Sigmoid colon (tissue), 7 donors: Measurements from ENCODE around the gene COL4A6. TPM values are rescaled to one million over a fixed set of nuclear protein-coding genes. Genes with fewer than 3 reads are reported as not detected.

ENCODE experiments used
- DNase-seq: peaks from one replicate; pipeline ENCODE4 v3.0.0-alpha.2; 2019
- H3K27ac ChIP-seq, 4 donors: fragments of 200-600 bp; sonication (generic); one replicate each; pipeline ENCODE4 v1.5.1; 2016 to 2019; ENCODE audit warnings: mild to moderate bottlenecking in 1 of 4
- H3K27me3 ChIP-seq, 3 donors: fragments of 200-600 bp; sonication (generic); one replicate each; pipeline ENCODE4 v1.5.1; 2019; ENCODE audit warnings: mild to moderate bottlenecking in 1 of 3
- H3K36me3 ChIP-seq, 4 donors: fragments of 200-600 bp; sonication (generic); one replicate each; pipeline ENCODE4 v1.5.1; 2016 to 2019
- H3K4me1 ChIP-seq, 4 donors: fragments of 200-600 bp; sonication (generic); one replicate each; pipeline ENCODE4 v1.5.1; 2017 to 2019
- H3K4me3 ChIP-seq, 4 donors: fragments of 200-600 bp; sonication (generic); one replicate each; pipeline ENCODE4 v1.5.1; 2017 to 2019; ENCODE audit warnings: mild to moderate bottlenecking in 2 of 4, moderate library complexity in 1 of 4
- H3K9me3 ChIP-seq, 4 donors: fragments of 200-600 bp in 3 of 4; sonication (generic) in 3 of 4; one replicate each; pipeline versions ENCODE4 v1.5.1 to v1.6.1; 2013 to 2019
- EP300 ChIP-seq, 4 donors: sonication (generic); formaldehyde crosslinking; IDR thresholded peaks; one replicate each; pipeline ENCODE4 v1.6.1; 2017; ENCODE audit warnings: antibody characterized with exemption in 4 of 4
- POLR2A ChIP-seq, 2 donors: fragments of 450-650 bp; IDR thresholded peaks; one replicate each; pipeline ENCODE4 v1.6.1; 2016; ENCODE audit warnings: antibody characterized with exemption in 2 of 2, mild to moderate bottlenecking in 2 of 2, moderate library complexity in 2 of 2
- POLR2AphosphoS5 ChIP-seq, 4 donors: sonication (generic); formaldehyde crosslinking; IDR thresholded peaks; one replicate each; pipeline ENCODE4 v1.6.1; 2017; ENCODE audit warnings: antibody characterized with exemption in 4 of 4
- WGBS, 2 donors: extraction: QIAGEN DNeasy Blood & Tissue Kit; methylation state at CpG; one replicate each; pipeline ENCODE4 v1.1.7; 2013; 5-methylcytosine and 5-hydroxymethylcytosine counted together
- intact Hi-C: fragments of 100-400 bp; cut with DNase I; formaldehyde crosslinking; loops from one replicate; pipeline ENCODE4 v1.15.1; 2023
- polyA plus RNA-seq, 3 donors: library from polyadenylated mRNA; stranded (reverse); fragments of 200-250 nt; gene quantifications; one replicate each; pipeline ENCODE4 v1.2.3, GENCODE V29; 2013
- total RNA-seq, 4 donors: library from RNA; depleted of rRNA; stranded (reverse); fragments of >200 nt; gene quantifications; one replicate each; pipeline ENCODE4 v1.1.0, GENCODE V29; 2016
- TF ChIP-seq, protein P1 (sequence below), 4 experiments: fragments of 450-650 bp in 3 of 4; fragments of 200-600 bp in 1 of 4; IDR thresholded peaks; one replicate each; pipeline ENCODE4 v1.5.1; 2016 to 2019; ENCODE audit warnings: antibody characterized with exemption in 4 of 4, mild to moderate bottlenecking in 3 of 4, moderate library complexity in 2 of 4
- donor health status: healthy with polysubstance abuse.
- donor health status: Bipolar disorder and iron deficiency.
- donor health status: healthy.

Gene COL4A6
- total and polyA plus RNA-seq, 7 donors = 0.16 to 3.0 (median 0.36) TPM

GRCh38 chrX:108117988-108118387 lies 320.2 kb downstream of the COL4A6 start:
- TF ChIP-seq EP300 (IDR thresholded peaks at IDR 0.05) = peak in 1 of 4 donors; percentile 37
- TF ChIP-seq, protein P1, sequence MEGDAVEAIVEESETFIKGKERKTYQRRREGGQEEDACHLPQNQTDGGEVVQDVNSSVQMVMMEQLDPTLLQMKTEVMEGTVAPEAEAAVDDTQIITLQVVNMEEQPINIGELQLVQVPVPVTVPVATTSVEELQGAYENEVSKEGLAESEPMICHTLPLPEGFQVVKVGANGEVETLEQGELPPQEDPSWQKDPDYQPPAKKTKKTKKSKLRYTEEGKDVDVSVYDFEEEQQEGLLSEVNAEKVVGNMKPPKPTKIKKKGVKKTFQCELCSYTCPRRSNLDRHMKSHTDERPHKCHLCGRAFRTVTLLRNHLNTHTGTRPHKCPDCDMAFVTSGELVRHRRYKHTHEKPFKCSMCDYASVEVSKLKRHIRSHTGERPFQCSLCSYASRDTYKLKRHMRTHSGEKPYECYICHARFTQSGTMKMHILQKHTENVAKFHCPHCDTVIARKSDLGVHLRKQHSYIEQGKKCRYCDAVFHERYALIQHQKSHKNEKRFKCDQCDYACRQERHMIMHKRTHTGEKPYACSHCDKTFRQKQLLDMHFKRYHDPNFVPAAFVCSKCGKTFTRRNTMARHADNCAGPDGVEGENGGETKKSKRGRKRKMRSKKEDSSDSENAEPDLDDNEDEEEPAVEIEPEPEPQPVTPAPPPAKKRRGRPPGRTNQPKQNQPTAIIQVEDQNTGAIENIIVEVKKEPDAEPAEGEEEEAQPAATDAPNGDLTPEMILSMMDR (IDR thresholded peaks at IDR 0.05) = no peak
- TF ChIP-seq POLR2AphosphoS5 (IDR thresholded peaks at IDR 0.05) = peak; percentile 41 to 84 (median 76)
- TF ChIP-seq POLR2A (IDR thresholded peaks at IDR 0.05) = no peak
- Histone ChIP-seq H3K27me3 (no peaks in the 10 kb centered on the region), H3K4me3 (no peak overlapping the region), H3K9me3 (no peaks in the 10 kb centered on the region), H3K4me1 (peaks cover 0 to 15% (median 2%) of the 10 kb centered on the region in 4 donors), H3K27ac (peak overlapping the region in 3 of 4 donors; percentile 31 to 35 (median 34)), H3K36me3 (no peaks in the 10 kb centered on the region)
- WGBS, 2 donors = 14 to 61% methylated on average over 3 of the region's 3 CpGs
- DNase-seq = no peak
- intact Hi-C loops = no loop called here

GRCh38 chrX:108114541-108114940 lies 323.7 kb downstream of the COL4A6 start:
- DNase-seq = no peak
- Histone ChIP-seq H3K4me3 (no peak overlapping the region), H3K27me3 (no peaks in the 10 kb centered on the region), H3K4me1 (peaks cover 0 to 8% (median 0%) of the 10 kb centered on the region in 4 donors), H3K27ac (no peak overlapping the region), H3K9me3 (no peaks in the 10 kb centered on the region), H3K36me3 (no peaks in the 10 kb centered on the region)
- intact Hi-C loops = no loop called here
- no peak for TF ChIP-seq EP300 (IDR thresholded peaks at IDR 0.05)
- TF ChIP-seq, protein P1 (IDR thresholded peaks at IDR 0.05) = no peak
- no peak for TF ChIP-seq POLR2AphosphoS5 (IDR thresholded peaks at IDR 0.05)
- no peak for TF ChIP-seq POLR2A (IDR thresholded peaks at IDR 0.05)

Other genes starting within 250 kb of the COL4A6 start
- 10 to 100 TPM in 1 of 4 donors, 1 to 10 TPM in 3; 4.6 to 19.4 (median 6.3) TPM for gene COL4A5, start 1.4 kb upstream of the COL4A6 start, total RNA-seq
- gene COL4A5, start 1.4 kb upstream of the COL4A6 start, polyA plus RNA-seq = 1 to 10 TPM in 1 of 3 donors, under 1 TPM in 2; 0.23 to 1.3 (median 0.60) TPM